NCI-H146 treated with DMSO at 0.1 percent for 48 hours (cell line): ENCODE data around the gene MRPL55.

Experiments
- DNase-seq: peaks from one replicate; lab custom pipeline; 2025; ENCODE audit not compliant: unreplicated experiment; lab: John Stamatoyannopoulos, UW

MRPL55 gene

GRCh38 chr1:228060458-228061190 lies 48.5 kb downstream of the MRPL55 start:
- DNase-seq = no peak

GRCh38 chr1:228059634-228060457 lies 49.3 kb downstream of the MRPL55 start:
- peak; percentile 84 for DNase-seq

- no peak for DNase-seq
Observed at GRCh38 chr1:228058949-228059633, 50.0 kb downstream of the MRPL55 start.

- DNase-seq = no peak
Observed at GRCh38 chr1:228058172-228058948, 50.7 kb downstream of the MRPL55 start.
